ENCODE data around the gene MB.

- TF ChIP-seq CTCF (IDR thresholded peaks at IDR 0.05; ENCODE audit: low read depth, low read length) (no peak), EZH2phosphoT487 (IDR thresholded peaks at IDR 0.05; ENCODE audit: low read depth) (no peak)
These were observed 59.1 kb downstream of the MB start for GRCh38 chr22:35558031-35558430.

All from OCI-LY3 (cell line).